B cell (primary cell): Measurements from ENCODE around the gene PLCB1. TPM values are rescaled to one million over a fixed set of nuclear protein-coding genes. Genes with fewer than 3 reads are reported as not detected.

Experiments used
- ATAC-seq: fragments of 200-7000 bp; cut with Tn5 transposase; one replicate; pipeline ENCODE4 v1.10.0; 2021; ENCODE audit warnings: low read depth, mild to moderate bottlenecking, moderate number of reproducible peaks, moderate library complexity
- CTCF ChIA-PET: fragments of 350-600 bp; sonication (Branson Sonifier 250); formaldehyde crosslinking; loops from one replicate; lab custom pipeline; 2021; ENCODE audit warnings: antibody characterized with exemption, inconsistent platforms; lab: Charles Lee
- POLR2A ChIA-PET: fragments of 350-600 bp; sonication (Branson Sonifier 250); formaldehyde crosslinking; loops from one replicate; lab custom pipeline; 2021; ENCODE audit warnings: antibody characterized with exemption; lab: Charles Lee
- DNase-seq: peaks from one replicate; pipeline ENCODE4 v3.0.0; 2013
- H2AFZ ChIP-seq: 2 replicates; pipeline ENCODE4 v1.6.1; 2012; ENCODE audit warnings: mild to moderate bottlenecking, low read depth, low read length; ENCODE audit not compliant: insufficient read depth, poor library complexity, severe bottlenecking
- H3K27ac ChIP-seq, 2 donors: 1 replicate in 1 of 2; 2 replicates in 1 of 2; pipeline ENCODE4 v1.5.1; 2012 to 2013; ENCODE audit warnings: low read length in 2 of 2, mild to moderate bottlenecking in 2 of 2, moderate library complexity in 1 of 2
- H3K27me3 ChIP-seq, 4 experiments: fragments of 200-600 bp in 1 of 4; sonication (generic) in 1 of 4; replicated peaks in 1 of 4; 1 replicate in 2 of 4; 2 replicates in 2 of 4; pipeline versions ENCODE4 v1.6.1 to v1.7.0; 2013 to 2016; ENCODE audit warnings: low read length in 3 of 4, mild to moderate bottlenecking in 2 of 4, mixed read lengths in 1 of 4, moderate library complexity in 1 of 4; ENCODE audit not compliant: insufficient read depth in 4 of 4, control insufficient read depth in 3 of 4; ENCODE audit errors: control extremely low read depth in 1 of 4
- H3K36me3 ChIP-seq, 2 experiments: replicated peaks in 1 of 2; 1 replicate in 1 of 2; 2 replicates in 1 of 2; pipeline versions ENCODE4 v1.6.1 to v1.7.1; 2013; ENCODE audit warnings: low read length in 1 of 2; ENCODE audit not compliant: insufficient read depth in 2 of 2, control insufficient read depth in 1 of 2; ENCODE audit errors: control extremely low read depth in 1 of 2, extremely low read depth in 1 of 2
- H3K4me1 ChIP-seq, 2 donors: fragments of 200-600 bp in 1 of 2; sonication (generic) in 1 of 2; 1 replicate in 1 of 2; 2 replicates in 1 of 2; pipeline versions ENCODE4 v1.5.1 to v1.6.1; 2013 to 2017; ENCODE audit warnings: low read length in 2 of 2; ENCODE audit not compliant: control insufficient read depth in 2 of 2, insufficient read depth in 2 of 2
- H3K4me2 ChIP-seq: replicated peaks from 2 replicates; pipeline ENCODE3; 2012; ENCODE audit warnings: mild to moderate bottlenecking, low read depth, low read length; ENCODE audit not compliant: poor library complexity, severe bottlenecking
- H3K4me3 ChIP-seq, 5 experiments: fragments of 200-600 bp in 1 of 5; sonication (generic) in 1 of 5; 1 replicate in 3 of 5; 2 replicates in 2 of 5; pipeline versions ENCODE4 v1.5.1 to v1.7.0; 2011 to 2016; ENCODE audit warnings: low read length in 4 of 5, mild to moderate bottlenecking in 4 of 5, low read depth in 2 of 5, control low read depth in 1 of 5, moderate library complexity in 1 of 5; ENCODE audit not compliant: insufficient read depth in 1 of 5; ENCODE audit errors: control extremely low read depth in 1 of 5, extremely low read depth in 1 of 5
- H3K79me2 ChIP-seq: fragments of 200-600 bp; sonication (generic); one replicate; pipeline ENCODE4 v1.6.0; 2016; ENCODE audit warnings: low read length; ENCODE audit not compliant: control insufficient read depth, insufficient read depth
- H3K9ac ChIP-seq: fragments of 200-600 bp; sonication (generic); 2 replicates; pipeline ENCODE4 v1.6.1; 2017; ENCODE audit warnings: mild to moderate bottlenecking, low read length, moderate library complexity
- H3K9me3 ChIP-seq, 3 donors: one replicate each; pipeline versions ENCODE4 v1.6.1 to v1.7.1; 2013; ENCODE audit warnings: low read length in 2 of 3; ENCODE audit not compliant: control insufficient read depth in 2 of 3, insufficient read depth in 1 of 3; ENCODE audit errors: control extremely low read depth in 1 of 3
- H4K20me1 ChIP-seq: 2 replicates; pipeline ENCODE4 v1.6.0; 2012; ENCODE audit warnings: mild to moderate bottlenecking, low read length; ENCODE audit not compliant: insufficient read depth, control insufficient read depth, poor library complexity, severe bottlenecking
- H3K27ac Mint-ChIP-seq: one replicate; pipeline ENCODE4 v1.8.0; 2021; ENCODE audit warnings: mixed read lengths
- H3K27me3 Mint-ChIP-seq: one replicate; pipeline ENCODE4 v1.8.0; 2021; ENCODE audit warnings: mixed read lengths
- H3K4me1 Mint-ChIP-seq: one replicate; pipeline ENCODE4 v1.8.0; 2021; ENCODE audit warnings: mixed read lengths
- H3K4me3 Mint-ChIP-seq: one replicate; pipeline ENCODE4 v1.8.0; 2021; ENCODE audit warnings: mixed read lengths
- H3K9me3 Mint-ChIP-seq: one replicate; pipeline ENCODE4 v1.8.0; 2022; ENCODE audit warnings: mixed read lengths; ENCODE audit not compliant: insufficient read depth
- EZH2 ChIP-seq: IDR thresholded peaks from 2 replicates; pipeline ENCODE4 v1.6.1; 2012; ENCODE audit warnings: borderline replicate concordance, low read depth, mild to moderate bottlenecking, moderate library complexity, low read length; ENCODE audit not compliant: insufficient read depth, poor library complexity, severe bottlenecking
- WGBS: methylation state at CpG from one replicate; pipeline ENCODE4 v1.1.5; 2013; ENCODE audit warnings: missing lambda C conversion rate; ENCODE audit not compliant: insufficient coverage; 5-methylcytosine and 5-hydroxymethylcytosine counted together
- intact Hi-C: fragments of 100-400 bp; cut with micrococcal nuclease; formaldehyde crosslinking; loops from one replicate; pipeline ENCODE4 v1.10.0; 2022
- polyA plus RNA-seq: library from polyadenylated mRNA; depleted of rRNA; stranded (reverse); fragments of >200 nt; gene quantifications from 2 replicates; pipeline ENCODE4 v1.2.3, GENCODE V29; 2012
- total RNA-seq, 2 donors: library from RNA; stranded (reverse); fragments of 120-200 nt in 1 of 2; gene quantifications; 1 replicate in 1 of 2; 2 replicates in 1 of 2; pipeline versions ENCODE4 v1.2.3 to v1.2.4, GENCODE V29; 2013 to 2022
- TF ChIP-seq, protein P1 (sequence below): fragments of 200-600 bp; IDR thresholded peaks from one replicate; pipeline ENCODE4 v1.8.0; 2022; ENCODE audit warnings: antibody characterized with exemption, mild to moderate bottlenecking

The PLCB1 gene
- total and polyA plus RNA-seq, 2 donors (not counting 1 experiment from before 2014, with no cell fraction given) = 0.18 to 0.47 TPM

DNA sequence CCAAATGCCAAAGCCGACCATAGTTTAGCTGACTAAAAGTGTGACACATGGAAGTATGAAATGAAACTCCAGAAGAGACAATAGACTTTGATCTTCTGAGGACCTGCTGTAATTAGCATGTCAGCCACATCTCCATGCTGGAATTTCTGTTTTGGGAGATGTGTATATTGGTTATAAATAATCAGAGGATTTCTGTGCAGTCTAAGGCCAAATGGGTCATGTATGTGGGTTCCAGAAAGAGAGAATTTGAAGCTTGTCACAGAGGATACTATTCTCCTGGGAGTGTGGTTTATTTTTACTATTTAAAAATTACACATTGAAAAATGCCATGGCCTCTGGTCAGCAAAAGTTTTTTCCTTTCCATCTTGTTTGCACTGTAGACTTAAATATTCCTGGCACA is 531.4 kb downstream of the PLCB1 start:
- DNase-seq = no peak
- Mint-ChIP-seq H3K4me1 (no peaks in the 10 kb centered on the region), H3K27ac (no peak overlapping the region), H3K4me3 (no peak overlapping the region), H3K27me3 (no peaks in the 10 kb centered on the region), H3K9me3 (no peaks in the 10 kb centered on the region)
- no peaks in the 10 kb centered on the region for H3K36me3 ChIP-seq
- H3K4me1 ChIP-seq = no peaks in the 10 kb centered on the region
- H2AFZ ChIP-seq = no peak overlapping the region
- no peaks in the 10 kb centered on the region for H3K9me3 ChIP-seq
- no peak overlapping the region for H3K4me2 ChIP-seq
- 100% methylated on average over 1 of the region's 1 CpG for WGBS
- no peaks in the 10 kb centered on the region for H3K79me2 ChIP-seq
- CTCF ChIA-PET = no interaction called here
- POLR2A ChIA-PET = no interaction called here
- no peak for ATAC-seq
- TF ChIP-seq, protein P1, sequence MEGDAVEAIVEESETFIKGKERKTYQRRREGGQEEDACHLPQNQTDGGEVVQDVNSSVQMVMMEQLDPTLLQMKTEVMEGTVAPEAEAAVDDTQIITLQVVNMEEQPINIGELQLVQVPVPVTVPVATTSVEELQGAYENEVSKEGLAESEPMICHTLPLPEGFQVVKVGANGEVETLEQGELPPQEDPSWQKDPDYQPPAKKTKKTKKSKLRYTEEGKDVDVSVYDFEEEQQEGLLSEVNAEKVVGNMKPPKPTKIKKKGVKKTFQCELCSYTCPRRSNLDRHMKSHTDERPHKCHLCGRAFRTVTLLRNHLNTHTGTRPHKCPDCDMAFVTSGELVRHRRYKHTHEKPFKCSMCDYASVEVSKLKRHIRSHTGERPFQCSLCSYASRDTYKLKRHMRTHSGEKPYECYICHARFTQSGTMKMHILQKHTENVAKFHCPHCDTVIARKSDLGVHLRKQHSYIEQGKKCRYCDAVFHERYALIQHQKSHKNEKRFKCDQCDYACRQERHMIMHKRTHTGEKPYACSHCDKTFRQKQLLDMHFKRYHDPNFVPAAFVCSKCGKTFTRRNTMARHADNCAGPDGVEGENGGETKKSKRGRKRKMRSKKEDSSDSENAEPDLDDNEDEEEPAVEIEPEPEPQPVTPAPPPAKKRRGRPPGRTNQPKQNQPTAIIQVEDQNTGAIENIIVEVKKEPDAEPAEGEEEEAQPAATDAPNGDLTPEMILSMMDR = no peak
- no peak overlapping the region for H3K27ac ChIP-seq
- H3K27me3 ChIP-seq = no peaks in the 10 kb centered on the region
- H3K4me3 ChIP-seq = no peak overlapping the region
- H3K9ac ChIP-seq = no peak overlapping the region
- intact Hi-C loops = no loop called here
- H4K20me1 ChIP-seq = no peaks in the 10 kb centered on the region

DNA sequence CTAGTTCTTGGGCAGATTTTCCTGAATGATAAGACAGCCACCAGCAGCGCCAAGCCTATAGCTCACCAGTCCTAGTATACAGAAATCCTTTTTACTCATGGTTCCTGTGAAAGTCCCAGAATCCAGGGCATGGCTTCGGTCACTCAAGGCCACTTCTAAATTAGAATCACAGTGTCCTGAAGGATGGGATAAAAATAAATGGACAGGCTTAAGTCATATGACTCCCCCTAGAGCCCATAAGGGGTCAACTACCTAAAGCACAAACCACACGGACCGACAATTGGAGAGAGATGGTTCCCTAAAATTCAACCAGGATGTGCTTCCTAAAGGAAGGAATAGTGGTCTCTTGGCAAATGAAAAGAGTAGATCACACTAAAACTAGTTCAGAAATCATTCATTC is 532.7 kb downstream of the PLCB1 start:
- Histone ChIP-seq H3K9me3 (no peaks in the 10 kb centered on the region), H4K20me1 (no peaks in the 10 kb centered on the region), H3K4me2 (no peak overlapping the region), H3K27ac (no peak overlapping the region), H2AFZ (no peak overlapping the region), H3K9ac (no peak overlapping the region), H3K4me3 (no peak overlapping the region), H3K4me1 (no peaks in the 10 kb centered on the region), H3K27me3 (no peaks in the 10 kb centered on the region), H3K36me3 (no peaks in the 10 kb centered on the region), H3K79me2 (no peaks in the 10 kb centered on the region)
- Mint-ChIP-seq H3K4me3 (no peak overlapping the region), H3K4me1 (no peaks in the 10 kb centered on the region), H3K9me3 (no peaks in the 10 kb centered on the region), H3K27ac (no peak overlapping the region), H3K27me3 (no peaks in the 10 kb centered on the region)
- no peak for ATAC-seq
- TF ChIP-seq EZH2 = no peak
- TF ChIP-seq, protein P1 = no peak
- DNase-seq = no peak
- intact Hi-C loops = no loop called here
- no CpG with 5 or more reads among the region's 4 CpGs for WGBS
- CTCF ChIA-PET = no interaction called here
- POLR2A ChIA-PET = no interaction called here
